CD4-positive, alpha-beta memory T cell (primary cell): Measurements from ENCODE around the gene SLC26A9. TPM values are rescaled to one million over a fixed set of nuclear protein-coding genes. Genes with fewer than 3 reads are reported as not detected.

ENCODE experiments used
- CTCF ChIA-PET: fragments of 350-600 bp; sonication (Branson Sonifier 250); formaldehyde crosslinking; loops from one replicate; lab custom pipeline; 2021; ENCODE audit warnings: inconsistent platforms; ENCODE audit not compliant: partially characterized antibody; lab: Charles Lee
- POLR2A ChIA-PET: fragments of 350-600 bp; sonication (Branson Sonifier 250); formaldehyde crosslinking; loops from one replicate; lab custom pipeline; 2021; ENCODE audit not compliant: partially characterized antibody; lab: Charles Lee
- DNase-seq, 5 donors: peaks; one replicate each; pipeline versions ENCODE4 v3.0.0 to v3.0.0-alpha.2; 2020 to 2022; ENCODE audit warnings: mixed read lengths in 1 of 5
- H3K27ac ChIP-seq: one replicate; pipeline ENCODE4 v1.7.0; 2013; ENCODE audit warnings: low read depth, low read length
- H3K27me3 ChIP-seq: 2 replicates; pipeline ENCODE4 v1.7.0; 2013; ENCODE audit warnings: mild to moderate bottlenecking, low read length, moderate library complexity; ENCODE audit not compliant: insufficient read depth
- H3K36me3 ChIP-seq: 2 replicates; pipeline ENCODE4 v1.7.0; 2013; ENCODE audit warnings: mild to moderate bottlenecking, low read length, moderate library complexity; ENCODE audit not compliant: insufficient read depth
- H3K4me1 ChIP-seq: 2 replicates; pipeline ENCODE4 v1.7.0; 2013; ENCODE audit warnings: mild to moderate bottlenecking, low read length, moderate library complexity; ENCODE audit not compliant: insufficient read depth
- H3K4me3 ChIP-seq, 2 donors: one replicate each; pipeline ENCODE4 v1.7.0; 2013; ENCODE audit warnings: low read length in 2 of 2, mild to moderate bottlenecking in 1 of 2
- H3K9me3 ChIP-seq, 2 donors: one replicate each; pipeline ENCODE4 v1.7.0; 2013; ENCODE audit warnings: low read length in 2 of 2, control low read depth in 1 of 2; ENCODE audit not compliant: control insufficient read depth in 1 of 2
- H3K27ac Mint-ChIP-seq, 7 donors: one replicate each; pipeline ENCODE4 v1.8.0; 2020 to 2021; ENCODE audit warnings: mixed read lengths in 7 of 7, mild to moderate bottlenecking in 6 of 7, inconsistent platforms in 3 of 7, moderate library complexity in 3 of 7
- H3K27me3 Mint-ChIP-seq, 2 donors: one replicate each; pipeline ENCODE4 v1.8.0; 2020 to 2021; ENCODE audit warnings: mixed read lengths in 2 of 2
- H3K36me3 Mint-ChIP-seq, 2 donors: one replicate each; pipeline ENCODE4 v1.8.0; 2020 to 2021; ENCODE audit warnings: mixed read lengths in 2 of 2, inconsistent platforms in 1 of 2, mild to moderate bottlenecking in 1 of 2
- H3K4me1 Mint-ChIP-seq, 4 donors: one replicate each; pipeline ENCODE4 v1.8.0; 2020 to 2021; ENCODE audit warnings: mixed read lengths in 4 of 4, mild to moderate bottlenecking in 1 of 4
- H3K4me3 Mint-ChIP-seq, 8 donors: one replicate each; pipeline ENCODE4 v1.8.0; 2020 to 2021; ENCODE audit warnings: mixed read lengths in 8 of 8, mild to moderate bottlenecking in 7 of 8, moderate library complexity in 6 of 8, inconsistent platforms in 3 of 8
- H3K9me3 Mint-ChIP-seq, 8 donors: one replicate each; pipeline ENCODE4 v1.8.0; 2020 to 2021; ENCODE audit warnings: mixed read lengths in 8 of 8, mild to moderate bottlenecking in 5 of 8, inconsistent platforms in 3 of 8, moderate library complexity in 1 of 8
- intact Hi-C: fragments of 100-400 bp; cut with micrococcal nuclease; formaldehyde crosslinking; loops from one replicate; pipeline ENCODE4 v1.15.1; 2023
- polyA plus RNA-seq, 2 donors: library from polyadenylated mRNA; unstranded; fragments of 300-500 nt; fragmentation: Illumina TruSeq; gene quantifications; one replicate each; pipeline ENCODE4 v1.2.3, GENCODE V29; 2021
- total RNA-seq, 2 experiments: library from RNA; stranded (reverse); gene quantifications; one replicate each; pipeline ENCODE4 v1.2.3, GENCODE V29; 2021

SLC26A9 gene
- total and polyA plus RNA-seq, 4 experiments from 2014 or later, result not detected

GRCh38 chr1:205978676-205979075 is 35.4 kb upstream of the SLC26A9 start:
- peaks cover 4 to 5% of the 10 kb centered on the region in 2 donors for H3K27me3 Mint-ChIP-seq
- intact Hi-C loops, result loop anchor here (5.0 kb wide), 1 partner anchor 266 kb away; no protein-coding TSS in a partner anchor

GRCh38 chr1:205977402-205978014 is 34.3 kb upstream of the SLC26A9 start:
- Mint-ChIP-seq H3K36me3 (no peaks in the 10 kb centered on the region), H3K4me3 (no peak overlapping the region), H3K9me3 (peaks cover 0 to 7% (median 0%) of the 10 kb centered on the region in 8 donors), H3K27me3 (peaks cover 4 to 7% of the 10 kb centered on the region in 2 donors), H3K4me1 (peaks cover 0 to 6% (median under 1%) of the 10 kb centered on the region in 4 donors), H3K27ac (peak overlapping the region in 1 of 7 donors; percentile 5)
- Histone ChIP-seq H3K4me3 (no peak overlapping the region), H3K9me3 (no peaks in the 10 kb centered on the region), H3K4me1 (no peaks in the 10 kb centered on the region), H3K36me3 (no peaks in the 10 kb centered on the region), H3K27me3 (no peaks in the 10 kb centered on the region), H3K27ac (no peak overlapping the region)
- CTCF ChIA-PET, result interaction anchor here (0.6 to 7.7 kb wide), 65 partner anchors 9 to 1471 kb away, joined by 3 to 268 read pairs (median 4); partner anchors contain the start of genes PM20D1, RAB29 and SLC41A1
- POLR2A ChIA-PET, result interaction anchor here (1.5 kb wide), 1 partner anchor 185 kb away, joined by 10 read pairs; no protein-coding TSS in a partner anchor
- intact Hi-C loops, result loop anchor here (1.0 to 5.0 kb wide), 4 partner anchors 58 to 449 kb away; no protein-coding TSS in a partner anchor
- DNase-seq, result peak; percentile 63 to 70 (median 69)

More at GRCh38 chr1:205978676-205979075, 35.4 kb upstream of the SLC26A9 start:
- H3K9me3 Mint-ChIP-seq, result peaks cover 0 to 7% (median 0%) of the 10 kb centered on the region in 8 donors
- Histone ChIP-seq H3K4me1 (no peaks in the 10 kb centered on the region), H3K4me3 (no peak overlapping the region), H3K27ac (no peak overlapping the region), H3K36me3 (no peaks in the 10 kb centered on the region), H3K9me3 (no peaks in the 10 kb centered on the region), H3K27me3 (no peaks in the 10 kb centered on the region)
- H3K4me3 Mint-ChIP-seq, result no peak overlapping the region
- CTCF ChIA-PET, result interaction anchor here (1.8 to 7.7 kb wide), 9 partner anchors 8 to 323 kb away, joined by 8 to 268 read pairs (median 23); no protein-coding TSS in a partner anchor
- H3K36me3 Mint-ChIP-seq, result no peaks in the 10 kb centered on the region
- peaks cover 0 to 3% (median under 1%) of the 10 kb centered on the region in 4 donors for H3K4me1 Mint-ChIP-seq
- H3K27ac Mint-ChIP-seq, result no peak overlapping the region
- no peak for DNase-seq
- POLR2A ChIA-PET, result no interaction called here

GRCh38 chr1:205976708-205977401 is 33.6 kb upstream of the SLC26A9 start:
- ChIA-PET POLR2A (interaction anchor here (1.5 kb wide), 1 partner anchor 185 kb away, joined by 10 read pairs; no protein-coding TSS in a partner anchor), CTCF (interaction anchor here (0.6 to 7.7 kb wide), 62 partner anchors 8 to 1471 kb away, joined by 3 to 268 read pairs (median 4); partner anchors contain the start of genes PM20D1, RAB29 and SLC41A1)
- H3K27ac ChIP-seq, result no peak overlapping the region
- Mint-ChIP-seq H3K4me3 (no peak overlapping the region), H3K27me3 (peaks cover 4 to 7% of the 10 kb centered on the region in 2 donors), H3K9me3 (peaks cover 0 to 1% (median 0%) of the 10 kb centered on the region in 8 donors), H3K4me1 (peaks cover 0 to 6% (median under 1%) of the 10 kb centered on the region in 4 donors), H3K27ac (no peak overlapping the region), H3K36me3 (no peaks in the 10 kb centered on the region)
- intact Hi-C loops, result loop anchor here (1.0 to 5.0 kb wide), 4 partner anchors 58 to 448 kb away; no protein-coding TSS in a partner anchor
- H3K9me3 ChIP-seq, result no peaks in the 10 kb centered on the region
- no peak for DNase-seq
- no peak overlapping the region for H3K4me3 ChIP-seq
- no peaks in the 10 kb centered on the region for H3K36me3 ChIP-seq
- no peaks in the 10 kb centered on the region for H3K27me3 ChIP-seq
- H3K4me1 ChIP-seq, result no peaks in the 10 kb centered on the region

- DNase-seq, result no peak
- H3K9me3 Mint-ChIP-seq, result no peaks in the 10 kb centered on the region
- Histone ChIP-seq H3K4me3 (no peak overlapping the region), H3K27ac (no peak overlapping the region), H3K9me3 (no peaks in the 10 kb centered on the region), H3K36me3 (no peaks in the 10 kb centered on the region), H3K4me1 (no peaks in the 10 kb centered on the region), H3K27me3 (no peaks in the 10 kb centered on the region)
- POLR2A ChIA-PET, result no interaction called here
- no peak overlapping the region for H3K27ac Mint-ChIP-seq
- intact Hi-C loops, result loop anchor here (2.0 to 5.0 kb wide), 2 partner anchors 264 to 447 kb away; no protein-coding TSS in a partner anchor
- peaks cover 0 to 6% (median under 1%) of the 10 kb centered on the region in 4 donors for H3K4me1 Mint-ChIP-seq
- peaks cover 4 to 7% of the 10 kb centered on the region in 2 donors for H3K27me3 Mint-ChIP-seq
- CTCF ChIA-PET, result interaction anchor here (1.5 to 7.7 kb wide), 7 partner anchors 15 to 384 kb away, joined by 3 to 268 read pairs (median 25); no protein-coding TSS in a partner anchor
- no peaks in the 10 kb centered on the region for H3K36me3 Mint-ChIP-seq
- no peak overlapping the region for H3K4me3 Mint-ChIP-seq
These were observed 32.8 kb upstream of the SLC26A9 start for GRCh38 chr1:205976036-205976435.

- DNase-seq, result no peak
- peaks cover 0 to 6% (median under 1%) of the 10 kb centered on the region in 4 donors for H3K4me1 Mint-ChIP-seq
- Histone ChIP-seq H3K4me3 (no peak overlapping the region), H3K27me3 (no peaks in the 10 kb centered on the region), H3K9me3 (no peaks in the 10 kb centered on the region), H3K36me3 (no peaks in the 10 kb centered on the region), H3K27ac (no peak overlapping the region), H3K4me1 (no peaks in the 10 kb centered on the region)
- no peak overlapping the region for H3K4me3 Mint-ChIP-seq
- no peaks in the 10 kb centered on the region for H3K9me3 Mint-ChIP-seq
- ChIA-PET POLR2A (no interaction called here), CTCF (interaction anchor here (3.2 to 7.7 kb wide), 2 partner anchors 57 to 183 kb away, joined by 43 to 268 read pairs; no protein-coding TSS in a partner anchor)
- H3K36me3 Mint-ChIP-seq, result no peaks in the 10 kb centered on the region
- H3K27me3 Mint-ChIP-seq, result peaks cover 4 to 7% of the 10 kb centered on the region in 2 donors
- intact Hi-C loops, result loop anchor here (5.0 kb wide), 1 partner anchor 263 kb away; no protein-coding TSS in a partner anchor
- peak overlapping the region in 1 of 7 donors; percentile 26 for H3K27ac Mint-ChIP-seq
These were observed 32.2 kb upstream of the SLC26A9 start for GRCh38 chr1:205975387-205975998.

GRCh38 chr1:205974712-205975111 is 31.5 kb upstream of the SLC26A9 start:
- H3K27me3 Mint-ChIP-seq, result peaks cover 4 to 7% of the 10 kb centered on the region in 2 donors
- ChIA-PET CTCF (no interaction called here), POLR2A (no interaction called here)

More at GRCh38 chr1:205974712-205975111, 31.5 kb upstream of the SLC26A9 start:
- Histone ChIP-seq H3K27me3 (no peaks in the 10 kb centered on the region), H3K27ac (no peak overlapping the region), H3K9me3 (no peaks in the 10 kb centered on the region), H3K36me3 (no peaks in the 10 kb centered on the region), H3K4me1 (no peaks in the 10 kb centered on the region), H3K4me3 (no peak overlapping the region)
- H3K4me1 Mint-ChIP-seq, result peaks cover 0 to 6% (median under 1%) of the 10 kb centered on the region in 4 donors
- no peaks in the 10 kb centered on the region for H3K9me3 Mint-ChIP-seq
- no peak for DNase-seq
- no peaks in the 10 kb centered on the region for H3K36me3 Mint-ChIP-seq
- H3K27ac Mint-ChIP-seq, result no peak overlapping the region
- intact Hi-C loops, result loop anchor here (5.0 kb wide), 1 partner anchor 262 kb away; no protein-coding TSS in a partner anchor
- no peak overlapping the region for H3K4me3 Mint-ChIP-seq
